Subcutaneous adipose tissue (tissue), 4 donors: ENCODE measurements around the gene SND1. TPM values are rescaled to one million over a fixed set of nuclear protein-coding genes. Genes with fewer than 3 reads are reported as not detected.

Experiments used
- CTCF ChIP-seq: fragments of 450-650 bp; IDR thresholded peaks from one replicate; pipeline ENCODE4 v1.5.1; 2016; ENCODE audit warnings: low read depth, mild to moderate bottlenecking, control low read depth, antibody characterized with exemption, moderate library complexity
- total RNA-seq, 4 donors: library from RNA; depleted of rRNA; stranded (reverse); fragments of >200 nt; gene quantifications; one replicate each; pipeline ENCODE4 v1.1.0, GENCODE V29; 2016

Gene SND1
- total RNA-seq, 4 donors from 2014 or later, result 73.9 to 98.3 (median 88.9) TPM

- TF ChIP-seq CTCF, result no peak
These were observed 352.6 kb downstream of the SND1 start for GRCh38 chr7:128004623-128005022.

- no peak for TF ChIP-seq CTCF
These were observed 353.1 kb downstream of the SND1 start for GRCh38 chr7:128005117-128005516.

- TF ChIP-seq CTCF, result no peak
These were observed 353.8 kb downstream of the SND1 start for GRCh38 chr7:128005759-128006159.

- TF ChIP-seq CTCF, result no peak
These were observed 354.7 kb downstream of the SND1 start for GRCh38 chr7:128006550-128007302.

DNA sequence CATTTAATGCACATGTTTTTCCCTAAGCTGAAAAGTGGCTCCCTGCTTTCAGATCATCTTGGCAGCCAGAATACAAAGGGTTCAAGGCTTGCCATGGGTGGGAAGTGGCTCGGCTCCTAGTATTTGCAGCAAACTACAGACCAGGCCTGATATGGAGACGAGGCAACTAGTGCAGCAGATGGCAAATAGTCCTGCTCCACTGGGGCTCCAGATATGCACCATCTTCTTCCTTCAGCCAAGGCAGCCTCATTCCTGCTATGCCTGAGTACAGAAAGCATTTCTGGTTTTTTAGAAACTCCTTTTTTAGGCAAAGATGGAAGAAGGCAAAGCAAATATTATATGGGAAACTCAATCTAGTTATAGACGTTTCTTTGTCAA lies 355.3 kb downstream of the SND1 start:
- no peak for TF ChIP-seq CTCF

- no peak for TF ChIP-seq CTCF
These were observed 356.1 kb downstream of the SND1 start for GRCh38 chr7:128008141-128008540.

DNA sequence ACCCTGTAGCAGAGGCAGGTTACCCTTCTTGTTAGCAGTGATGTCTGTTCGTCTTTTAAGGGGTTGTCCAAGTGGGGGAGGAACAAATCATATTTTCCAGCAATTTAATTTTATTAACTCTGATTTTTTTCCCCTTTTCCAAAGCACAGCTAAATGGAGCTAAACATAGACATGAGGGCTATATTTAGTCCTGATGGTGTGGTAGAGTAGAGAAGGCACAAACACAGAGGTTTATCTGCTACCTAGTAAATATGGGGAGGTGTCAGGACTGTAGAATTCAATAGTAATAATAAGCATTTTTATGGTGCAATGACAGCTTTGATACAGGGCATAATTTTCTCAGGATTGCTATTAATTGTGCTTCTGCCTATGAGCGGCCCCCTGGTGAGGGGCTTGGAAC lies 356.8 kb downstream of the SND1 start:
- no peak for TF ChIP-seq CTCF
